Thyroid gland (tissue), 4 donors: ENCODE data around the gene MCM5.

Experiments used
- CTCF ChIP-seq, 6 experiments: fragments of 200-600 bp in 3 of 6; fragments of 450-650 bp in 3 of 6; sonication (generic) in 3 of 6; IDR thresholded peaks; one replicate each; pipeline ENCODE4 v1.5.1; 2016 to 2019; ENCODE audit warnings: antibody characterized with exemption in 6 of 6, mild to moderate bottlenecking in 2 of 6, inconsistent platforms in 1 of 6, moderate library complexity in 1 of 6
- POLR2A ChIP-seq, 2 donors: fragments of 450-650 bp; IDR thresholded peaks; one replicate each; pipeline ENCODE4 v1.6.1; 2017; ENCODE audit warnings: antibody characterized with exemption in 2 of 2, mild to moderate bottlenecking in 2 of 2, moderate library complexity in 1 of 2

- TF ChIP-seq CTCF (IDR thresholded peaks at IDR 0.05), result no peak
- no peak for TF ChIP-seq POLR2A (IDR thresholded peaks at IDR 0.05)
Measured at GRCh38 chr22:35410663-35411034, 10.7 kb downstream of the MCM5 start.
